ENCODE data around the gene NFKB1. TPM values are rescaled to one million over a fixed set of nuclear protein-coding genes. Genes with fewer than 3 reads are reported as not detected.

NFKB1 gene
- total and polyA plus RNA-seq, 2 donors (not counting 1 experiment from before 2014, with no cell fraction given) = 32.0 to 88.1 TPM

DNA sequence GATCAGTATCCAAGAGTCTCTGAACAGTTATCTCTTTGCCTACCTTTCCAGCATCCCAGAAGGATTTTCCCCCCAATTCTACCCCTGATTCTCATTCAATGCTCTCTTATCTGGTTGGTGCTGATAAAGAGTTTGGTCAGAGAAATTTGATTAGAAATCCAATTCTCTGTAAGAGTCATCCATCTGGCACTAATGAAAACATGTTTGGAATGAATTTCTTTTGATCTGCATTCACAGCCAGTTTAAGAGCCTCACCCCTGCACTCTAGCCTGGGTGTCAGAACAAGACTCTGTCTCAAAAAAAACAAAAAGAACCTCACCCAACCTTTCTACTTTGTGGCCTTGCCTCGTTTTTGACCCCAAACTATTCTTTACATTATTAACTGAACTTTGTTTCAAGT lies 137.5 kb downstream of the NFKB1 start:
- DNase-seq (no peak), ATAC-seq (ENCODE audit: low read depth) (no peak)
- Mint-ChIP-seq H3K27ac (no peak overlapping the region), H3K9me3 (ENCODE audit: insufficient read depth) (no peaks in the 10 kb centered on the region), H3K4me3 (no peak overlapping the region), H3K4me1 (no peaks in the 10 kb centered on the region), H3K27me3 (no peaks in the 10 kb centered on the region)
- H3K4me3 ChIP-seq (ENCODE audit: control extremely low read depth in 1 of 5, extremely low read depth in 1 of 5, insufficient read depth in 1 of 5, low read depth in 2 of 5, low read length in 4 of 5) = no peak overlapping the region
- intact Hi-C loops (cut with micrococcal nuclease) = no loop called here
- POLR2A ChIA-PET = no interaction called here
- no peak for TF ChIP-seq EZH2 (IDR thresholded peaks at IDR 0.05; ENCODE audit: borderline replicate concordance, insufficient read depth, low read depth, low read length, poor library complexity, severe bottlenecking)
- TF ChIP-seq, protein P1, sequence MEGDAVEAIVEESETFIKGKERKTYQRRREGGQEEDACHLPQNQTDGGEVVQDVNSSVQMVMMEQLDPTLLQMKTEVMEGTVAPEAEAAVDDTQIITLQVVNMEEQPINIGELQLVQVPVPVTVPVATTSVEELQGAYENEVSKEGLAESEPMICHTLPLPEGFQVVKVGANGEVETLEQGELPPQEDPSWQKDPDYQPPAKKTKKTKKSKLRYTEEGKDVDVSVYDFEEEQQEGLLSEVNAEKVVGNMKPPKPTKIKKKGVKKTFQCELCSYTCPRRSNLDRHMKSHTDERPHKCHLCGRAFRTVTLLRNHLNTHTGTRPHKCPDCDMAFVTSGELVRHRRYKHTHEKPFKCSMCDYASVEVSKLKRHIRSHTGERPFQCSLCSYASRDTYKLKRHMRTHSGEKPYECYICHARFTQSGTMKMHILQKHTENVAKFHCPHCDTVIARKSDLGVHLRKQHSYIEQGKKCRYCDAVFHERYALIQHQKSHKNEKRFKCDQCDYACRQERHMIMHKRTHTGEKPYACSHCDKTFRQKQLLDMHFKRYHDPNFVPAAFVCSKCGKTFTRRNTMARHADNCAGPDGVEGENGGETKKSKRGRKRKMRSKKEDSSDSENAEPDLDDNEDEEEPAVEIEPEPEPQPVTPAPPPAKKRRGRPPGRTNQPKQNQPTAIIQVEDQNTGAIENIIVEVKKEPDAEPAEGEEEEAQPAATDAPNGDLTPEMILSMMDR (IDR thresholded peaks at IDR 0.05) = no peak
- no CpG with 5 or more reads among the region's 1 CpG for WGBS (ENCODE audit: insufficient coverage)
- H4K20me1 ChIP-seq (ENCODE audit: control insufficient read depth, insufficient read depth, low read length, poor library complexity, severe bottlenecking) = no peaks in the 10 kb centered on the region
- no peaks in the 10 kb centered on the region for H3K27me3 ChIP-seq (replicated peaks in 1 of 4; ENCODE audit: control extremely low read depth in 1 of 4, control insufficient read depth in 3 of 4, insufficient read depth in 4 of 4, low read length in 3 of 4)
- no peaks in the 10 kb centered on the region for H3K9me3 ChIP-seq (ENCODE audit: control extremely low read depth in 1 of 3, control insufficient read depth in 2 of 3, insufficient read depth in 1 of 3, low read length in 2 of 3)
- CTCF ChIA-PET = interaction anchor here (1.5 kb wide), 1 partner anchor 371 kb away, joined by 3 read pairs; no protein-coding TSS in a partner anchor
- H3K9ac ChIP-seq (ENCODE audit: low read length) = no peak overlapping the region
- no peak overlapping the region for H2AFZ ChIP-seq (ENCODE audit: insufficient read depth, low read depth, low read length, poor library complexity, severe bottlenecking)
- H3K27ac ChIP-seq (ENCODE audit: low read length in 2 of 2) = no peak overlapping the region
- H3K36me3 ChIP-seq (replicated peaks in 1 of 2; ENCODE audit: control extremely low read depth in 1 of 2, control insufficient read depth in 1 of 2, extremely low read depth in 1 of 2, insufficient read depth in 2 of 2, low read length in 1 of 2) = peaks cover 0 to 56% of the 10 kb centered on the region in 2 experiments
- H3K79me2 ChIP-seq (ENCODE audit: control insufficient read depth, insufficient read depth, low read length) = no peaks in the 10 kb centered on the region
- H3K4me2 ChIP-seq (replicated peaks; ENCODE audit: low read depth, low read length, poor library complexity, severe bottlenecking) = no peak overlapping the region
- H3K4me1 ChIP-seq (ENCODE audit: control insufficient read depth in 2 of 2, insufficient read depth in 2 of 2, low read length in 2 of 2) = no peaks in the 10 kb centered on the region

DNA sequence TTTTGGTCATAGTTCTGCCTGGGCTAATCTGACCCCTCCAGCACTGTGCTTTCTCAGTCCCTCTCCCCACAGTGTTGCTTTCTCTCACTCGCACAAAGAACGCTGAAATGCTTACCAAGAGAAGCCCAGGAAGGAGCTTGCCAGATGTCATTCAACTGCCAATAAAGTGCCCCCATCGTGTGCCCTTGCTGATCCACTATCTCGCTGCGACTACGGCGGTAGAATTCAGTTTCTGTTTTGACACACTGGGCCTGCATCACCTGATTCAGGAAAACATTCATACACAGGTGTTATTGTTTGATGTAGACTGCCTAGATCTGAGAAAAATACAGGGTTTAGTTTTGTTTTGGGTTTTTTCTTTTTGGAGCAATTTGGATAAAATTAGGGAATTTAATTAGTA lies 138.4 kb downstream of the NFKB1 start:
- no peaks in the 10 kb centered on the region for H3K4me1 ChIP-seq (ENCODE audit: control insufficient read depth in 2 of 2, insufficient read depth in 2 of 2, low read length in 2 of 2)
- H3K27me3 ChIP-seq (replicated peaks in 1 of 4; ENCODE audit: control extremely low read depth in 1 of 4, control insufficient read depth in 3 of 4, insufficient read depth in 4 of 4, low read length in 3 of 4) = no peaks in the 10 kb centered on the region
- DNase-seq = no peak
- WGBS (ENCODE audit: insufficient coverage) = 98% methylated on average over 7 of the region's 7 CpGs
- peaks cover 0 to 54% of the 10 kb centered on the region in 2 experiments for H3K36me3 ChIP-seq (replicated peaks in 1 of 2; ENCODE audit: control extremely low read depth in 1 of 2, control insufficient read depth in 1 of 2, extremely low read depth in 1 of 2, insufficient read depth in 2 of 2, low read length in 1 of 2)
- no peaks in the 10 kb centered on the region for H4K20me1 ChIP-seq (ENCODE audit: control insufficient read depth, insufficient read depth, low read length, poor library complexity, severe bottlenecking)
- H3K79me2 ChIP-seq (ENCODE audit: control insufficient read depth, insufficient read depth, low read length) = no peaks in the 10 kb centered on the region
- Mint-ChIP-seq H3K4me1 (no peaks in the 10 kb centered on the region), H3K4me3 (no peak overlapping the region), H3K9me3 (ENCODE audit: insufficient read depth) (no peaks in the 10 kb centered on the region), H3K27ac (no peak overlapping the region), H3K27me3 (no peaks in the 10 kb centered on the region)
- no peak for ATAC-seq (ENCODE audit: low read depth)
- intact Hi-C loops (cut with micrococcal nuclease) = no loop called here
- no peak overlapping the region for H3K4me2 ChIP-seq (replicated peaks; ENCODE audit: low read depth, low read length, poor library complexity, severe bottlenecking)
- H3K9ac ChIP-seq (ENCODE audit: low read length) = no peak overlapping the region
- ChIA-PET POLR2A (no interaction called here), CTCF (interaction anchor here (0.6 to 1.5 kb wide), 2 partner anchors 370 to 562 kb away, joined by 3 read pairs; no protein-coding TSS in a partner anchor)
- no peak overlapping the region for H2AFZ ChIP-seq (ENCODE audit: insufficient read depth, low read depth, low read length, poor library complexity, severe bottlenecking)
- no peak overlapping the region for H3K4me3 ChIP-seq (ENCODE audit: control extremely low read depth in 1 of 5, extremely low read depth in 1 of 5, insufficient read depth in 1 of 5, low read depth in 2 of 5, low read length in 4 of 5)
- H3K9me3 ChIP-seq (ENCODE audit: control extremely low read depth in 1 of 3, control insufficient read depth in 2 of 3, insufficient read depth in 1 of 3, low read length in 2 of 3) = no peaks in the 10 kb centered on the region
- H3K27ac ChIP-seq (ENCODE audit: low read length in 2 of 2) = no peak overlapping the region
- TF ChIP-seq, protein P1 (IDR thresholded peaks at IDR 0.05) = no peak
- TF ChIP-seq EZH2 (IDR thresholded peaks at IDR 0.05; ENCODE audit: borderline replicate concordance, insufficient read depth, low read depth, low read length, poor library complexity, severe bottlenecking) = no peak

All from B cell (primary cell).